Lower lobe of right lung (tissue), 2 donors: ENCODE data around the gene FUS. TPM values are rescaled to one million over a fixed set of nuclear protein-coding genes. Genes with fewer than 3 reads are reported as not detected.
"Not testable (repeated sequence)": the region's sequence is repeated elsewhere in the genome, so short reads cannot be mapped to it uniquely, and the experiment has no call there.

Experiments used
- ATAC-seq, 2 donors: fragments of 200-7000 bp; cut with Tn5 transposase; one replicate each; pipeline ENCODE4 v1.9.1; 2020 to 2022; ENCODE audit warnings: mild to moderate bottlenecking in 2 of 2, moderate library complexity in 2 of 2
- DNase-seq: peaks from one replicate; pipeline ENCODE4 v3.0.0-alpha.2; 2020
- H3K27ac ChIP-seq: fragments of 200-600 bp; one replicate; pipeline ENCODE4 v1.8.0; 2022
- H3K27me3 ChIP-seq: fragments of 200-600 bp; one replicate; pipeline ENCODE4 v1.8.0; 2022; ENCODE audit warnings: low read depth
- H3K36me3 ChIP-seq: fragments of 200-600 bp; one replicate; pipeline ENCODE4 v1.8.0; 2022; ENCODE audit warnings: mild to moderate bottlenecking
- H3K4me1 ChIP-seq: fragments of 200-600 bp; one replicate; pipeline ENCODE4 v1.8.0; 2022
- H3K4me3 ChIP-seq: fragments of 200-600 bp; one replicate; pipeline ENCODE4 v1.8.0; 2022; ENCODE audit warnings: mild to moderate bottlenecking
- H3K9me3 ChIP-seq: fragments of 200-600 bp; one replicate; pipeline ENCODE4 v1.8.0; 2022
- intact Hi-C: fragments of 100-400 bp; cut with DNase I; formaldehyde crosslinking; loops from one replicate; pipeline ENCODE4 v1.11.0; 2022
- total RNA-seq: library from RNA; stranded (reverse); fragmentation: NEBNext Ultra II Directional; extraction: Animal tissue kit (Norgen Biotek cat#: 25700); gene quantifications from one replicate; pipeline ENCODE4 v1.2.1, GENCODE V29; 2021
- TF ChIP-seq, protein P1 (sequence below): fragments of 200-600 bp; IDR thresholded peaks from one replicate; pipeline ENCODE4 v1.8.0; 2022; ENCODE audit warnings: antibody characterized with exemption, mild to moderate bottlenecking
- donor health status: DM: no; HTN: yes; CAD: no; lungs with severe emphysema.

The FUS gene
- total RNA-seq, 1 donor from 2014 or later, result 179 TPM

GRCh38 chr16:31168848-31169247 is 11.1 kb upstream of the FUS start:
- Histone ChIP-seq H3K4me3 (no peak overlapping the region), H3K9me3 (no peaks in the 10 kb centered on the region), H3K27me3 (no peaks in the 10 kb centered on the region), H3K36me3 (no peaks in the 10 kb centered on the region), H3K27ac (no peak overlapping the region), H3K4me1 (no peaks in the 10 kb centered on the region)
- no peak for ATAC-seq
- TF ChIP-seq, protein P1, sequence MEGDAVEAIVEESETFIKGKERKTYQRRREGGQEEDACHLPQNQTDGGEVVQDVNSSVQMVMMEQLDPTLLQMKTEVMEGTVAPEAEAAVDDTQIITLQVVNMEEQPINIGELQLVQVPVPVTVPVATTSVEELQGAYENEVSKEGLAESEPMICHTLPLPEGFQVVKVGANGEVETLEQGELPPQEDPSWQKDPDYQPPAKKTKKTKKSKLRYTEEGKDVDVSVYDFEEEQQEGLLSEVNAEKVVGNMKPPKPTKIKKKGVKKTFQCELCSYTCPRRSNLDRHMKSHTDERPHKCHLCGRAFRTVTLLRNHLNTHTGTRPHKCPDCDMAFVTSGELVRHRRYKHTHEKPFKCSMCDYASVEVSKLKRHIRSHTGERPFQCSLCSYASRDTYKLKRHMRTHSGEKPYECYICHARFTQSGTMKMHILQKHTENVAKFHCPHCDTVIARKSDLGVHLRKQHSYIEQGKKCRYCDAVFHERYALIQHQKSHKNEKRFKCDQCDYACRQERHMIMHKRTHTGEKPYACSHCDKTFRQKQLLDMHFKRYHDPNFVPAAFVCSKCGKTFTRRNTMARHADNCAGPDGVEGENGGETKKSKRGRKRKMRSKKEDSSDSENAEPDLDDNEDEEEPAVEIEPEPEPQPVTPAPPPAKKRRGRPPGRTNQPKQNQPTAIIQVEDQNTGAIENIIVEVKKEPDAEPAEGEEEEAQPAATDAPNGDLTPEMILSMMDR, result no peak
- intact Hi-C loops, result no loop called here
- no peak for DNase-seq

DNA sequence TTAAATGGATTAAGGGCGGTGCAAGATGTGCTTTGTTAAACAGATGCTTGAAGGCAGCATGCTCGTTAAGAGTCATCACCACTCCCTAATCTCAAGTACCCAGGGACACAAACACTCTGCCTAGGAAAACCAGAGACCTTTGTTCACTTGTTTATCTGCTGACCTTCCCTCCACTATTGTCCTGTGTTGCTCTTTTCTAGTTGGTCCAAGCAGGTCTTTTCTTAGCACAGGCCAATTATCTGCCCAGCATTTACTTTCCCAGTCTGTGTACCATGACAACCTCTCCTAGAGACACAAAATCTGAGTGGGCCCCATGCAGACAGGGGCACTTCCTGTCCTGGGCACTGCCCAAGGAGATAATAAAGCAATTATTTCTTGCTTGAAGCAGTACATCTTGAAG is 9.9 kb upstream of the FUS start:
- DNase-seq, H3K4me1 ChIP-seq, H3K27me3 ChIP-seq, H3K27ac ChIP-seq, H3K4me3 ChIP-seq, H3K9me3 ChIP-seq, intact Hi-C loops, H3K36me3 ChIP-seq: not testable (repeated sequence)
- peak; percentile 57 to 61 for ATAC-seq

GRCh38 chr16:31177136-31177535 is 2.8 kb upstream of the FUS start:
- intact Hi-C loops, result no loop called here
- Histone ChIP-seq H3K4me3 (no peak overlapping the region), H3K36me3 (no peaks in the 10 kb centered on the region), H3K27me3 (no peaks in the 10 kb centered on the region), H3K4me1 (peaks cover 37% of the 10 kb centered on the region), H3K9me3 (no peaks in the 10 kb centered on the region), H3K27ac (no peak overlapping the region)
- DNase-seq (peak; percentile 51), ATAC-seq (peak; percentile 2 to 41)
- TF ChIP-seq, protein P1, result no peak

DNA sequence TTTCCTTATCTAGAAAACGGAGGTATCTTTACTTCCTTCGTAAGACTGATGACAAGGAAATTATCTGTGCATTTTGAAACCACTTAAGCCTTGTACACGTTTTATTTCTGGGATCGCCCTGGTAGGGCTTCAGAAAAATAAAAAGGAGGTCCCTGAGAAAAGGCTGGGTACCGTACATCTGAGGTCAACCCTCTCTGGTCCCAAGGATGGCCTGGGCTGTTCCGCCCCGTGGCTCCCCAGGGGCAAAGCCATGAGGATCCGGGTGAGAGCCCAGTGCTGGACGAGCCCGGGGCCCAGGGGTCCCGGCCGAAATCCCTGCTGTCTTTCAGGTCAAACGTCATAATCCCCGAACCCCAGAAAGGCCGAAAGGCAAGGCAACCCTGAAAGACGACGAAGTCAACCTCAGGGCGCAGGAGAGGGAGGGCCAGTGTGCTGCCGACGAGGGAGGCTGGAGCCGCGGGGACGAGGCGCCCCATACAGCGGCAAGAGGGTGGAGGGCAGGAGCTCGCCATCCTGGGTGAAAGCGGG is 656 bp upstream of the FUS start:
- intact Hi-C loops, result no loop called here

DNA sequence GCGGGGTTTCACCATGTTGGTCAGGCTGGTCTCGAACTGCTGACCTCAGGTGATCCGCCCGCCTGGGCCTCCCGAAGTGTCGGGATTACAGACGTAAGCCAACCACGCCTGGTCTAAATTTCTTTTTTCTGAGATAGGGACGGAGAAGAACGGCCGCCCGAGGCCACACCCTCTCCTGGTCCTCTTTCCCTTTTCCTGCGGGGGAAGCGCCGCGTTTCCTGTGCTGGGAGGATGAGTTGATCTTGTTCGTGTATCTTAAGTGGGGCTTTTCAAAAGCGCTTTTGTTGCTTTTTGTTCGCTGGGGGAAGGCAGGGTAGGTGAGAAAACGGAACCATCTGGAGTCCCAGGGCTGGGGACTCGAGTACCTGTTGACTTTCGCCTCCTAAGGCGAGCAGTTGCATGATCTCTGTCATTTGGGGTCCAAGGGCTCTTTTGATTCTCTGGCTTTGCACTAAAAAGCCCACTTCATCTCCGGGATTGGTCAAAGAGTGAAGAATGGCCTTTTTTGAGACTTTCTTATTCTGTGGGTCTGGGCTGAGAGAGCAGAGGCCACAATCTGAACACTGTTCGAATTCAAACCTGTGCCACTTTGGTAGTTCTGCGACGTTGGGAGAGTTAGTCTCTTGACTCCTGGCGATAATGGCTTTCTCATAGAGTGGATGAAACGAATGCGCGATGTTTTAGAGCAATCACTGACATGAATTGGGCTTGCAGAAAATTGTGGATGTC is 1.3 kb downstream of the FUS start:
- Histone ChIP-seq H3K27ac (peak overlapping the region; percentile 98), H3K27me3 (no peaks in the 10 kb centered on the region), H3K9me3 (no peaks in the 10 kb centered on the region), H3K36me3 (peaks cover 41% of the 10 kb centered on the region), H3K4me3 (peak overlapping the region; percentile 88), H3K4me1 (peaks cover 55% of the 10 kb centered on the region)
- ATAC-seq (no peak), DNase-seq (peak; percentile 55)
- TF ChIP-seq, protein P1, result no peak
- intact Hi-C loops, result no loop called here

More for the DNA sequence above, 656 bp upstream of the FUS start:
- H3K36me3 ChIP-seq, result peaks cover 21% of the 10 kb centered on the region
- no peaks in the 10 kb centered on the region for H3K27me3 ChIP-seq
- DNase-seq (no peak), ATAC-seq (peak in 1 of 2 donors; percentile 1)
- H3K4me3 ChIP-seq, result peak overlapping the region; percentile 88
- H3K9me3 ChIP-seq, result no peaks in the 10 kb centered on the region
- TF ChIP-seq, protein P1, result no peak
- H3K4me1 ChIP-seq, result peaks cover 55% of the 10 kb centered on the region
- peak overlapping the region; percentile 98 for H3K27ac ChIP-seq

GRCh38 chr16:31182391-31182790 is 2.5 kb downstream of the FUS start:
- intact Hi-C loops, result no loop called here
- peaks cover 53% of the 10 kb centered on the region for H3K4me1 ChIP-seq
- peak overlapping the region; percentile 88 for H3K4me3 ChIP-seq
- DNase-seq (no peak), ATAC-seq (no peak)
- no peaks in the 10 kb centered on the region for H3K9me3 ChIP-seq
- H3K27me3 ChIP-seq, result no peaks in the 10 kb centered on the region
- TF ChIP-seq, protein P1, result no peak
- peaks cover 52% of the 10 kb centered on the region for H3K36me3 ChIP-seq
- no peak overlapping the region for H3K27ac ChIP-seq
